ENCODE measurements around the gene WFDC1. TPM values are rescaled to one million over a fixed set of nuclear protein-coding genes. Genes with fewer than 3 reads are reported as not detected.
"Not testable (repeated sequence)": the region's sequence is repeated elsewhere in the genome, so short reads cannot be mapped to it uniquely, and the experiment has no call there.

WFDC1 gene
- total RNA-seq, 1 experiment from 2014 or later = not detected

DNA sequence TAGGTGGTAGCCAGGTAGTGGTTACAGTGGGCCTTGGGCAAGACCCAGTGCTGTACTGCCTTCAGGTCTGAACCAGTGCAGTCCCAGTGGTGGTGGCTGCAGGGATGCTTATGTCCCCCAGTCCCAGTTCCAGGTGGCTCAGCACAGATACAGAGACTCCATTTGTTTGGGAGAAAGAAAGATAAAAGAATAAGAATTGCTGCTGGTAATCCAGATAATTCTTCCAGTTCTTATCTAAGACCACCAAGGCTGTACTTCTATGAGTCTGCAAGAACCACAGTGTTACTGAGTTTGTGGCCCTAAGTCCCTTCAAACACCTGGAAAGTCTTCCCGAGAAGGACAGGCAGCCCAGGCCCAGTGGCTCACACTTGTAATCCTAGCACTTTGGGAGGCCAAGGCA is 39.8 kb downstream of the WFDC1 start:
- Mint-ChIP-seq H3K27ac (ENCODE audit: unreplicated experiment) (no peak overlapping the region), H3K27me3 (ENCODE audit: insufficient read depth, unreplicated experiment) (no peaks in the 10 kb centered on the region), H3K4me3 (ENCODE audit: unreplicated experiment) (no peak overlapping the region), H3K9me3 (ENCODE audit: unreplicated experiment) (peaks cover 24% of the 10 kb centered on the region), H3K36me3 (ENCODE audit: insufficient read depth, unreplicated experiment) (no peaks in the 10 kb centered on the region), H3K4me1 (ENCODE audit: low read depth, unreplicated experiment) (no peaks in the 10 kb centered on the region)
- Histone ChIP-seq H3K27me3 (replicated peaks; ENCODE audit: control insufficient read depth, insufficient read depth, low read length) (no peaks in the 10 kb centered on the region), H3K4me1 (no peaks in the 10 kb centered on the region), H3K9me3 (peaks cover 8% of the 10 kb centered on the region; the same call in 1 of the 2 replicates), H3K36me3 (ENCODE audit: control insufficient read depth, insufficient read depth, low read length) (no peaks in the 10 kb centered on the region), H3K4me3 (ENCODE audit: low read depth, low read length) (no peak overlapping the region)
- TF ChIP-seq, protein P1, sequence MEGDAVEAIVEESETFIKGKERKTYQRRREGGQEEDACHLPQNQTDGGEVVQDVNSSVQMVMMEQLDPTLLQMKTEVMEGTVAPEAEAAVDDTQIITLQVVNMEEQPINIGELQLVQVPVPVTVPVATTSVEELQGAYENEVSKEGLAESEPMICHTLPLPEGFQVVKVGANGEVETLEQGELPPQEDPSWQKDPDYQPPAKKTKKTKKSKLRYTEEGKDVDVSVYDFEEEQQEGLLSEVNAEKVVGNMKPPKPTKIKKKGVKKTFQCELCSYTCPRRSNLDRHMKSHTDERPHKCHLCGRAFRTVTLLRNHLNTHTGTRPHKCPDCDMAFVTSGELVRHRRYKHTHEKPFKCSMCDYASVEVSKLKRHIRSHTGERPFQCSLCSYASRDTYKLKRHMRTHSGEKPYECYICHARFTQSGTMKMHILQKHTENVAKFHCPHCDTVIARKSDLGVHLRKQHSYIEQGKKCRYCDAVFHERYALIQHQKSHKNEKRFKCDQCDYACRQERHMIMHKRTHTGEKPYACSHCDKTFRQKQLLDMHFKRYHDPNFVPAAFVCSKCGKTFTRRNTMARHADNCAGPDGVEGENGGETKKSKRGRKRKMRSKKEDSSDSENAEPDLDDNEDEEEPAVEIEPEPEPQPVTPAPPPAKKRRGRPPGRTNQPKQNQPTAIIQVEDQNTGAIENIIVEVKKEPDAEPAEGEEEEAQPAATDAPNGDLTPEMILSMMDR (IDR thresholded peaks at IDR 0.05; ENCODE audit: insufficient read depth in 1 of 2, low read depth in 1 of 2, low read length in 1 of 2, severe bottlenecking in 1 of 2, unreplicated experiment in 1 of 2) = no peak
- BruUV-seq (replicated peaks) = no TSS peak
- CTCF ChIA-PET = no interaction called here
- intact Hi-C loops (cut with micrococcal nuclease; ENCODE audit: unreplicated experiment) = no loop called here
- no peak for DNase-seq
- POLR2A ChIA-PET = no interaction called here

- H3K36me3 ChIP-seq (ENCODE audit: control insufficient read depth, insufficient read depth, low read length); H3K4me3 ChIP-seq (ENCODE audit: low read depth, low read length); POLR2A ChIA-PET; H3K4me1 ChIP-seq; H3K9me3 ChIP-seq; H3K27ac Mint-ChIP-seq (ENCODE audit: unreplicated experiment); DNase-seq; H3K4me1 Mint-ChIP-seq (ENCODE audit: low read depth, unreplicated experiment); H3K27me3 Mint-ChIP-seq (ENCODE audit: insufficient read depth, unreplicated experiment); H3K27me3 ChIP-seq (replicated peaks; ENCODE audit: control insufficient read depth, insufficient read depth, low read length); H3K36me3 Mint-ChIP-seq (ENCODE audit: insufficient read depth, unreplicated experiment); BruUV-seq (replicated peaks); CTCF ChIA-PET; H3K4me3 Mint-ChIP-seq (ENCODE audit: unreplicated experiment); intact Hi-C loops (cut with micrococcal nuclease; ENCODE audit: unreplicated experiment): not testable (repeated sequence)
- peaks cover 24% of the 10 kb centered on the region for H3K9me3 Mint-ChIP-seq (ENCODE audit: unreplicated experiment)
Observed at GRCh38 chr16:84337236-84337635, 42.6 kb downstream of the WFDC1 start.

- POLR2A ChIA-PET = no interaction called here
- TF ChIP-seq, protein P1 (IDR thresholded peaks at IDR 0.05; ENCODE audit: insufficient read depth in 1 of 2, low read depth in 1 of 2, low read length in 1 of 2, severe bottlenecking in 1 of 2, unreplicated experiment in 1 of 2) = no peak
- H3K4me3 Mint-ChIP-seq (ENCODE audit: unreplicated experiment) = no peak overlapping the region
- Histone ChIP-seq H3K4me1 (peaks cover 8% of the 10 kb centered on the region), H3K36me3 (ENCODE audit: control insufficient read depth, insufficient read depth, low read length) (no peaks in the 10 kb centered on the region), H3K9me3 (peaks cover 8% of the 10 kb centered on the region; the same call in 1 of the 2 replicates), H3K4me3 (ENCODE audit: low read depth, low read length) (no peak overlapping the region), H3K27me3 (replicated peaks; ENCODE audit: control insufficient read depth, insufficient read depth, low read length) (no peaks in the 10 kb centered on the region)
- peaks cover 24% of the 10 kb centered on the region for H3K9me3 Mint-ChIP-seq (ENCODE audit: unreplicated experiment)
- H3K27ac Mint-ChIP-seq (ENCODE audit: unreplicated experiment) = no peak overlapping the region
- H3K36me3 Mint-ChIP-seq (ENCODE audit: insufficient read depth, unreplicated experiment) = no peaks in the 10 kb centered on the region
- BruUV-seq (replicated peaks) = no TSS peak
- CTCF ChIA-PET = interaction anchor here (1.4 kb wide), 1 partner anchor 62 kb away, joined by 3 read pairs; no protein-coding TSS in a partner anchor
- intact Hi-C loops (cut with micrococcal nuclease; ENCODE audit: unreplicated experiment) = no loop called here
- H3K4me1 Mint-ChIP-seq (ENCODE audit: low read depth, unreplicated experiment) = peaks cover 9% of the 10 kb centered on the region
- H3K27me3 Mint-ChIP-seq (ENCODE audit: insufficient read depth, unreplicated experiment) = no peaks in the 10 kb centered on the region
- DNase-seq = no peak
Observed at GRCh38 chr16:84339311-84339710, 44.6 kb downstream of the WFDC1 start.

GRCh38 chr16:84339766-84340165 is 45.1 kb downstream of the WFDC1 start:
- TF ChIP-seq, protein P1 (IDR thresholded peaks at IDR 0.05; ENCODE audit: insufficient read depth in 1 of 2, low read depth in 1 of 2, low read length in 1 of 2, severe bottlenecking in 1 of 2, unreplicated experiment in 1 of 2) = no peak
- CTCF ChIA-PET = interaction anchor here (0.6 to 1.4 kb wide), 3 partner anchors 29 to 733 kb away, joined by 3 to 8 read pairs (median 3); partner anchors contain the start of gene ATP2C2
- no peak overlapping the region for H3K27ac Mint-ChIP-seq (ENCODE audit: unreplicated experiment)
- BruUV-seq (replicated peaks) = no TSS peak
- DNase-seq = no peak
- Histone ChIP-seq H3K27me3 (replicated peaks; ENCODE audit: control insufficient read depth, insufficient read depth, low read length) (no peaks in the 10 kb centered on the region), H3K36me3 (ENCODE audit: control insufficient read depth, insufficient read depth, low read length) (no peaks in the 10 kb centered on the region), H3K4me1 (peaks cover 8% of the 10 kb centered on the region), H3K4me3 (ENCODE audit: low read depth, low read length) (no peak overlapping the region), H3K9me3 (peaks cover 8% of the 10 kb centered on the region; the same call in 1 of the 2 replicates)
- peaks cover 9% of the 10 kb centered on the region for H3K4me1 Mint-ChIP-seq (ENCODE audit: low read depth, unreplicated experiment)
- no peaks in the 10 kb centered on the region for H3K36me3 Mint-ChIP-seq (ENCODE audit: insufficient read depth, unreplicated experiment)
- H3K9me3 Mint-ChIP-seq (ENCODE audit: unreplicated experiment) = peaks cover 24% of the 10 kb centered on the region
- POLR2A ChIA-PET = no interaction called here
- no peaks in the 10 kb centered on the region for H3K27me3 Mint-ChIP-seq (ENCODE audit: insufficient read depth, unreplicated experiment)
- intact Hi-C loops (cut with micrococcal nuclease; ENCODE audit: unreplicated experiment) = loop anchor here (1.0 kb wide), 2 partner anchors 57 to 145 kb away; no protein-coding TSS in a partner anchor
- no peak overlapping the region for H3K4me3 Mint-ChIP-seq (ENCODE audit: unreplicated experiment)

All from Caco-2 (cell line).